GM12878 (cell line): ENCODE data around the gene CMSS1. TPM values are rescaled to one million over a fixed set of nuclear protein-coding genes. Genes with fewer than 3 reads are reported as not detected.

Experiments
- ASH2L ChIP-seq: fragments of 300-600, 200-600 bp; sonication (generic); IDR thresholded peaks from 2 replicates; pipeline ENCODE4 v1.6.1; 2017; ENCODE audit warnings: low read depth, mild to moderate bottlenecking, borderline replicate concordance
- BCL11A ChIP-seq: IDR thresholded peaks from 2 replicates; pipeline ENCODE4 v1.6.1; 2011; ENCODE audit warnings: low read depth, low read length
- BHLHE40 ChIP-seq, 2 experiments: fragments of 450-650 bp in 1 of 2; IDR thresholded peaks; 2 replicates each; pipeline ENCODE4 v1.6.1; 2011 to 2017; ENCODE audit warnings: low read depth in 2 of 2, borderline replicate concordance in 1 of 2, improper control_type of control experiment in 1 of 2, low read length in 1 of 2, mild to moderate bottlenecking in 1 of 2
- CBX3 ChIP-seq: fragments of 200-600 bp; sonication (generic); IDR thresholded peaks from 2 replicates; pipeline ENCODE4 v1.6.1; 2016; ENCODE audit warnings: low read depth, borderline replicate concordance
- EP300 ChIP-seq, 2 experiments: fragments of 150-350 bp in 1 of 2; IDR thresholded peaks; 2 replicates each; pipeline ENCODE4 v1.6.1; 2011 to 2012; ENCODE audit warnings: low read depth in 2 of 2, low read length in 2 of 2, borderline replicate concordance in 1 of 2, improper control_type of control experiment in 1 of 2, inconsistent platforms in 1 of 2; ENCODE audit not compliant: control insufficient read depth in 1 of 2
- EZH2 ChIP-seq: IDR thresholded peaks from 2 replicates; pipeline ENCODE4 v1.6.1; 2012; ENCODE audit warnings: low read depth, mild to moderate bottlenecking, control low read depth, inconsistent platforms, low read length, borderline replicate concordance; ENCODE audit not compliant: control insufficient read depth
- FOXK2 ChIP-seq: fragments of 450-650 bp; IDR thresholded peaks from 2 replicates; pipeline ENCODE4 v1.6.1; 2017; ENCODE audit warnings: mild to moderate bottlenecking, moderate library complexity
- GABPA ChIP-seq: IDR thresholded peaks from 2 replicates; pipeline ENCODE4 v1.6.1; 2014; ENCODE audit warnings: antibody characterized with exemption, low read depth, mild to moderate bottlenecking, inconsistent platforms
- IKZF2 ChIP-seq, 2 experiments: fragments of 450-650 bp; IDR thresholded peaks; 2 replicates each; pipeline ENCODE4 v1.6.1; 2017; ENCODE audit warnings: mild to moderate bottlenecking in 2 of 2, moderate library complexity in 2 of 2
- IRF4 ChIP-seq: IDR thresholded peaks from 2 replicates; pipeline ENCODE4 v1.6.1; 2011; ENCODE audit warnings: low read depth, low read length
- MEF2B ChIP-seq: fragments of 450-650 bp; IDR thresholded peaks from 2 replicates; pipeline ENCODE4 v1.6.1; 2018; ENCODE audit warnings: mild to moderate bottlenecking, moderate library complexity; ENCODE audit not compliant: partially characterized antibody, poor library complexity, severe bottlenecking
- MTA3 ChIP-seq: IDR thresholded peaks from 2 replicates; pipeline ENCODE4 v1.6.1; 2012; ENCODE audit warnings: low read length, inconsistent platforms, borderline replicate concordance
- NFIC ChIP-seq: IDR thresholded peaks from 2 replicates; pipeline ENCODE4 v1.6.1; 2012; ENCODE audit warnings: low read depth, mild to moderate bottlenecking, inconsistent platforms, low read length, moderate library complexity
- PAX5 ChIP-seq: IDR thresholded peaks from 2 replicates; pipeline ENCODE4 v1.6.1; 2011; ENCODE audit warnings: low read depth, low read length, borderline replicate concordance
- POLR2AphosphoS2 ChIP-seq: IDR thresholded peaks from 2 replicates; pipeline ENCODE4 v1.6.1; 2011; ENCODE audit warnings: low read depth, mild to moderate bottlenecking, low read length, improper control_type of control experiment, moderate library complexity
- SIX5 ChIP-seq: IDR thresholded peaks from 2 replicates; pipeline ENCODE4 v1.6.1; 2011; ENCODE audit warnings: mild to moderate bottlenecking, low read depth, low read length, moderate library complexity; ENCODE audit not compliant: severe bottlenecking
- SRF ChIP-seq, 2 experiments: IDR thresholded peaks; 2 replicates each; pipeline ENCODE4 v1.6.1; 2011; ENCODE audit warnings: low read depth in 2 of 2, low read length in 2 of 2, mild to moderate bottlenecking in 1 of 2, moderate library complexity in 1 of 2
- TCF7 ChIP-seq: IDR thresholded peaks from 2 replicates; pipeline ENCODE4 v1.6.1; 2014; ENCODE audit warnings: antibody characterized with exemption, borderline replicate concordance
- ZBED1 ChIP-seq: IDR thresholded peaks from 2 replicates; pipeline ENCODE4 v1.6.1; 2016; ENCODE audit warnings: borderline replicate concordance
- ZNF217 ChIP-seq: fragments of 450-650 bp; IDR thresholded peaks from 2 replicates; pipeline ENCODE4 v1.6.1; 2017; ENCODE audit warnings: antibody characterized with exemption, mild to moderate bottlenecking
- ZNF384 ChIP-seq: IDR thresholded peaks from 2 replicates; pipeline ENCODE4 v1.6.1; 2012; ENCODE audit warnings: low read depth, mild to moderate bottlenecking, low read length, improper control_type of control experiment, borderline replicate concordance
- ZSCAN29 ChIP-seq: fragments of 450-650 bp; IDR thresholded peaks from 2 replicates; pipeline ENCODE4 v1.6.1; 2017; ENCODE audit warnings: mild to moderate bottlenecking, moderate library complexity
- ZZZ3 ChIP-seq: IDR thresholded peaks from 2 replicates; pipeline ENCODE4 v1.6.1; 2011; ENCODE audit warnings: low read depth; ENCODE audit not compliant: control insufficient read depth, insufficient read length
- polyA plus RNA-seq, 11 experiments: library from polyadenylated mRNA; depleted of rRNA in 4 of 11; unstranded in 6 of 11; stranded (reverse) in 5 of 11; fragments of >200 nt; fragmentation: Nextera tagmentation in 4 of 11; fragmentation: Illumina TruSeq in 1 of 11; extraction: Ambion mirVana in 4 of 11; extraction: Trizol in 1 of 11; gene quantifications; 1 replicate in 1 of 11; 2 replicates in 10 of 11; pipeline versions ENCODE4 v1.2.1 to v1.2.3, GENCODE V29; 2011 to 2016; ENCODE audit warnings: inconsistent platforms in 2 of 11, missing spikeins in 2 of 11, low read depth in 1 of 11
- total RNA-seq, 4 experiments: library from RNA; depleted of rRNA in 3 of 4; stranded (reverse); fragments of >200 nt in 3 of 4; fragmentation: Illumina TruSeq in 1 of 4; extraction: Trizol in 1 of 4; gene quantifications; 2 replicates each; pipeline versions ENCODE4 v1.2.1 to v1.2.3, GENCODE V29; 2013 to 2021
- TF ChIP-seq, protein P1 (sequence below): IDR thresholded peaks from 2 replicates; pipeline ENCODE4 v1.6.1; 2012; ENCODE audit warnings: improper control_type of control experiment, low read depth, low read length; ENCODE audit not compliant: insufficient replicate concordance
- TF ChIP-seq, protein P2 (sequence below): fragments of 450-650 bp; IDR thresholded peaks from 2 replicates; pipeline ENCODE4 v1.6.1; 2017; ENCODE audit warnings: mild to moderate bottlenecking

CMSS1 gene
- total and polyA plus RNA-seq, 10 of the 15 experiments (the other 5 are each of a cell fraction or from before 2014, with no cell fraction given), result 31.0 to 118 (median 70.1) TPM

DNA sequence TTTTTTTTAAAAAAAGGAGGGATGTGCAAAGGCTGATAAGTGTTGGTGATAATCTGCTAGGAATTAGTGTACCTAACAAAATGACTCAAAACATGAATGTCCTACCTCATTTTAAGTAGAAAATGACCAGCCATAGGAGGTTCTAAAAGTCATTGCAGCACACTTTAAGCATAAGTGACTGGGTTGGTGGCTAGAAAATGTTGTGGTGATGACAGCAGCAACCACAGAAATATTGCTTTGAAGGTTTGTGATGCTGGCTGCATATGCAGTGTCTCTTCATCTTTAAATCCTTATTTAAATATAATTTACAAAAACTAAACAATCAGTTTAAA is 55.2 kb downstream of the CMSS1 start (continued):
- TF ChIP-seq, protein P1, sequence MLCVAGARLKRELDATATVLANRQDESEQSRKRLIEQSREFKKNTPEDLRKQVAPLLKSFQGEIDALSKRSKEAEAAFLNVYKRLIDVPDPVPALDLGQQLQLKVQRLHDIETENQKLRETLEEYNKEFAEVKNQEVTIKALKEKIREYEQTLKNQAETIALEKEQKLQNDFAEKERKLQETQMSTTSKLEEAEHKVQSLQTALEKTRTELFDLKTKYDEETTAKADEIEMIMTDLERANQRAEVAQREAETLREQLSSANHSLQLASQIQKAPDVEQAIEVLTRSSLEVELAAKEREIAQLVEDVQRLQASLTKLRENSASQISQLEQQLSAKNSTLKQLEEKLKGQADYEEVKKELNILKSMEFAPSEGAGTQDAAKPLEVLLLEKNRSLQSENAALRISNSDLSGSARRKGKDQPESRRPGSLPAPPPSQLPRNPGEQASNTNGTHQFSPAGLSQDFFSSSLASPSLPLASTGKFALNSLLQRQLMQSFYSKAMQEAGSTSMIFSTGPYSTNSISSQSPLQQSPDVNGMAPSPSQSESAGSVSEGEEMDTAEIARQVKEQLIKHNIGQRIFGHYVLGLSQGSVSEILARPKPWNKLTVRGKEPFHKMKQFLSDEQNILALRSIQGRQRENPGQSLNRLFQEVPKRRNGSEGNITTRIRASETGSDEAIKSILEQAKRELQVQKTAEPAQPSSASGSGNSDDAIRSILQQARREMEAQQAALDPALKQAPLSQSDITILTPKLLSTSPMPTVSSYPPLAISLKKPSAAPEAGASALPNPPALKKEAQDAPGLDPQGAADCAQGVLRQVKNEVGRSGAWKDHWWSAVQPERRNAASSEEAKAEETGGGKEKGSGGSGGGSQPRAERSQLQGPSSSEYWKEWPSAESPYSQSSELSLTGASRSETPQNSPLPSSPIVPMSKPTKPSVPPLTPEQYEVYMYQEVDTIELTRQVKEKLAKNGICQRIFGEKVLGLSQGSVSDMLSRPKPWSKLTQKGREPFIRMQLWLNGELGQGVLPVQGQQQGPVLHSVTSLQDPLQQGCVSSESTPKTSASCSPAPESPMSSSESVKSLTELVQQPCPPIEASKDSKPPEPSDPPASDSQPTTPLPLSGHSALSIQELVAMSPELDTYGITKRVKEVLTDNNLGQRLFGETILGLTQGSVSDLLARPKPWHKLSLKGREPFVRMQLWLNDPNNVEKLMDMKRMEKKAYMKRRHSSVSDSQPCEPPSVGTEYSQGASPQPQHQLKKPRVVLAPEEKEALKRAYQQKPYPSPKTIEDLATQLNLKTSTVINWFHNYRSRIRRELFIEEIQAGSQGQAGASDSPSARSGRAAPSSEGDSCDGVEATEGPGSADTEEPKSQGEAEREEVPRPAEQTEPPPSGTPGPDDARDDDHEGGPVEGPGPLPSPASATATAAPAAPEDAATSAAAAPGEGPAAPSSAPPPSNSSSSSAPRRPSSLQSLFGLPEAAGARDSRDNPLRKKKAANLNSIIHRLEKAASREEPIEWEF, result no peak
- TF ChIP-seq ZSCAN29 (no peak), MTA3 (peak; percentile 32; the same call in 1 of the 2 replicates), MEF2B (peak; percentile 50), ZZZ3 (no peak), TCF7 (peak; percentile 83), PAX5 (0 out of 2 replicates have a peak, but pooled peaks have one; percentile 51), POLR2AphosphoS2 (no peak), SIX5 (no peak), FOXK2 (no peak), EZH2 (0 out of 2 replicates have a peak, but pooled peaks have one; percentile 42), ZBED1 (peak; percentile 26; the same call in 1 of the 2 replicates), SRF (IDR thresholded peaks at IDR 0.05; ENCODE audit: low read depth in 2 of 2, low read length in 2 of 2) (0 out of 4 replicates have a peak, but pooled peaks of 1 of the 2 experiments have one; percentile 37), BHLHE40 (IDR thresholded peaks at IDR 0.05; ENCODE audit: borderline replicate concordance in 1 of 2, low read depth in 2 of 2, low read length in 1 of 2) (peak; percentile 67 to 75), IKZF2 (IDR thresholded peaks at IDR 0.05) (peak; percentile 69 to 77; a peak in 3 of 4 replicates), BCL11A (peak; percentile 93), ASH2L (no peak), NFIC (peak; percentile 96), CBX3 (no peak), ZNF217 (0 out of 2 replicates have a peak, but pooled peaks have one; percentile 22), EP300 (IDR thresholded peaks at IDR 0.05; ENCODE audit: borderline replicate concordance in 1 of 2, control insufficient read depth in 1 of 2, low read depth in 2 of 2, low read length in 2 of 2) (peak in 1 of 2 experiments; percentile 63; a peak in 1 of 4 replicates), IRF4 (peak; percentile 96), ZNF384 (0 out of 2 replicates have a peak, but pooled peaks have one; percentile 19), GABPA (peak; percentile 65; the same call in 1 of the 2 replicates)
- TF ChIP-seq, protein P2, sequence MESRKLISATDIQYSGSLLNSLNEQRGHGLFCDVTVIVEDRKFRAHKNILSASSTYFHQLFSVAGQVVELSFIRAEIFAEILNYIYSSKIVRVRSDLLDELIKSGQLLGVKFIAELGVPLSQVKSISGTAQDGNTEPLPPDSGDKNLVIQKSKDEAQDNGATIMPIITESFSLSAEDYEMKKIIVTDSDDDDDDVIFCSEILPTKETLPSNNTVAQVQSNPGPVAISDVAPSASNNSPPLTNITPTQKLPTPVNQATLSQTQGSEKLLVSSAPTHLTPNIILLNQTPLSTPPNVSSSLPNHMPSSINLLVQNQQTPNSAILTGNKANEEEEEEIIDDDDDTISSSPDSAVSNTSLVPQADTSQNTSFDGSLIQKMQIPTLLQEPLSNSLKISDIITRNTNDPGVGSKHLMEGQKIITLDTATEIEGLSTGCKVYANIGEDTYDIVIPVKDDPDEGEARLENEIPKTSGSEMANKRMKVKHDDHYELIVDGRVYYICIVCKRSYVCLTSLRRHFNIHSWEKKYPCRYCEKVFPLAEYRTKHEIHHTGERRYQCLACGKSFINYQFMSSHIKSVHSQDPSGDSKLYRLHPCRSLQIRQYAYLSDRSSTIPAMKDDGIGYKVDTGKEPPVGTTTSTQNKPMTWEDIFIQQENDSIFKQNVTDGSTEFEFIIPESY, result no peak
